T-helper 22 cell (primary cell): ENCODE data around the gene OSBPL2.

ENCODE experiments used
- DNase-seq: peaks from one replicate; pipeline ENCODE4 v3.0.0-alpha.2; 2020; ENCODE audit warnings: low read depth

Gene OSBPL2

GRCh38 chr20:62344782-62345181, 106.5 kb downstream of the OSBPL2 start:
- DNase-seq, result no peak
